ENCODE results near the gene RAB10.

RAB10 gene

GRCh38 chr2:26064846-26065245 is 31.0 kb downstream of the RAB10 start:
- WGBS (ENCODE audit: extremely low coverage, insufficient coverage, low lambda C conversion rate): no CpG with 5 or more reads among the region's 4 CpGs
- no peaks in the 10 kb centered on the region for H3K36me3 ChIP-seq (ENCODE audit: control insufficient read depth, insufficient read depth, low read length)
- H3K4me3 ChIP-seq (ENCODE audit: low read length): no peak overlapping the region

GRCh38 chr2:26067186-26067974 is 33.5 kb downstream of the RAB10 start:
- H3K27ac ChIP-seq (ENCODE audit: low read depth, low read length): peak overlapping the region; percentile 13
- H3K4ac ChIP-seq (ENCODE audit: low read depth, low read length): no peak overlapping the region
- no peak overlapping the region for H3K4me2 ChIP-seq (ENCODE audit: low read length)
- no CpG with 5 or more reads among the region's 1 CpG for WGBS (ENCODE audit: extremely low coverage, insufficient coverage, low lambda C conversion rate)
- no peak overlapping the region for H4K5ac ChIP-seq (ENCODE audit: low read length)
- no peaks in the 10 kb centered on the region for H3K36me3 ChIP-seq (ENCODE audit: control insufficient read depth, insufficient read depth, low read length)
- no peak overlapping the region for H2BK120ac ChIP-seq (ENCODE audit: low read depth, low read length)
- no peak overlapping the region for H3K56ac ChIP-seq (ENCODE audit: low read length)
- peaks cover 7% of the 10 kb centered on the region for H3K4me1 ChIP-seq (ENCODE audit: control insufficient read depth, low read depth, low read length)
- no peak overlapping the region for H3K4me3 ChIP-seq (ENCODE audit: low read length)
- H3K18ac ChIP-seq (ENCODE audit: low read length): peak overlapping the region; percentile 90
- H2BK15ac ChIP-seq (replicated peaks; ENCODE audit: low read depth): peak overlapping the region; percentile 36
- no peak overlapping the region for H2AK5ac ChIP-seq (ENCODE audit: low read length)
- H3K79me1 ChIP-seq (ENCODE audit: low read length): peaks cover 5% of the 10 kb centered on the region
- H4K8ac ChIP-seq (ENCODE audit: low read depth, low read length): no peak overlapping the region
- H3K23ac ChIP-seq (ENCODE audit: low read length): no peak overlapping the region
- H2BK5ac ChIP-seq (ENCODE audit: low read length): no peak overlapping the region
- peaks cover 49% of the 10 kb centered on the region for H3K79me2 ChIP-seq (ENCODE audit: control insufficient read depth, insufficient read depth, low read length)
- DNase-seq: no peak
- no peak overlapping the region for H3K9ac ChIP-seq (ENCODE audit: low read length)
- no peaks in the 10 kb centered on the region for H3K27me3 ChIP-seq (ENCODE audit: insufficient read depth, low read length, poor library complexity)

More at GRCh38 chr2:26064846-26065245, 31.0 kb downstream of the RAB10 start:
- Histone ChIP-seq H2AK5ac (ENCODE audit: low read length) (no peak overlapping the region), H2BK5ac (ENCODE audit: low read length) (no peak overlapping the region), H3K79me1 (ENCODE audit: low read length) (peaks cover 6% of the 10 kb centered on the region), H3K27ac (ENCODE audit: low read depth, low read length) (no peak overlapping the region), H3K79me2 (ENCODE audit: control insufficient read depth, insufficient read depth, low read length) (peaks cover 49% of the 10 kb centered on the region), H3K23ac (ENCODE audit: low read length) (no peak overlapping the region), H3K18ac (ENCODE audit: low read length) (no peak overlapping the region), H3K4me1 (ENCODE audit: control insufficient read depth, low read depth, low read length) (peaks cover 5% of the 10 kb centered on the region), H3K9ac (ENCODE audit: low read length) (no peak overlapping the region), H3K4me2 (ENCODE audit: low read length) (no peak overlapping the region), H3K56ac (ENCODE audit: low read length) (no peak overlapping the region), H3K27me3 (ENCODE audit: insufficient read depth, low read length, poor library complexity) (no peaks in the 10 kb centered on the region), H3K4ac (ENCODE audit: low read depth, low read length) (no peak overlapping the region), H2BK15ac (replicated peaks; ENCODE audit: low read depth) (no peak overlapping the region), H2BK120ac (ENCODE audit: low read depth, low read length) (no peak overlapping the region), H4K8ac (ENCODE audit: low read depth, low read length) (no peak overlapping the region), H4K5ac (ENCODE audit: low read length) (no peak overlapping the region)
- no peak for DNase-seq

GRCh38 chr2:26067980-26068507 is 34.2 kb downstream of the RAB10 start:
- Histone ChIP-seq H4K8ac (ENCODE audit: low read depth, low read length) (no peak overlapping the region), H4K5ac (ENCODE audit: low read length) (no peak overlapping the region), H2BK120ac (ENCODE audit: low read depth, low read length) (no peak overlapping the region), H3K27me3 (ENCODE audit: insufficient read depth, low read length, poor library complexity) (no peaks in the 10 kb centered on the region), H3K9ac (ENCODE audit: low read length) (peak overlapping the region; percentile 10), H3K4ac (ENCODE audit: low read depth, low read length) (peak overlapping the region; percentile 36), H2BK15ac (replicated peaks; ENCODE audit: low read depth) (no peak overlapping the region), H2AK5ac (ENCODE audit: low read length) (no peak overlapping the region), H3K4me1 (ENCODE audit: control insufficient read depth, low read depth, low read length) (peaks cover 8% of the 10 kb centered on the region), H3K4me2 (ENCODE audit: low read length) (no peak overlapping the region), H3K23ac (ENCODE audit: low read length) (no peak overlapping the region), H2BK5ac (ENCODE audit: low read length) (peak overlapping the region; percentile 33), H3K4me3 (ENCODE audit: low read length) (no peak overlapping the region), H3K27ac (ENCODE audit: low read depth, low read length) (peak overlapping the region; percentile 46), H3K79me2 (ENCODE audit: control insufficient read depth, insufficient read depth, low read length) (peaks cover 49% of the 10 kb centered on the region), H3K18ac (ENCODE audit: low read length) (no peak overlapping the region), H3K56ac (ENCODE audit: low read length) (peak overlapping the region; percentile 56), H3K79me1 (ENCODE audit: low read length) (peaks cover 5% of the 10 kb centered on the region), H3K36me3 (ENCODE audit: control insufficient read depth, insufficient read depth, low read length) (no peaks in the 10 kb centered on the region)
- no CpG with 5 or more reads among the region's 3 CpGs for WGBS (ENCODE audit: extremely low coverage, insufficient coverage, low lambda C conversion rate)
- DNase-seq: peak; percentile 20

GRCh38 chr2:26068602-26069298 is 34.9 kb downstream of the RAB10 start:
- Histone ChIP-seq H3K27me3 (ENCODE audit: insufficient read depth, low read length, poor library complexity) (no peaks in the 10 kb centered on the region), H2BK5ac (ENCODE audit: low read length) (peak overlapping the region; percentile 28), H3K18ac (ENCODE audit: low read length) (peak overlapping the region; percentile 96), H2BK15ac (replicated peaks; ENCODE audit: low read depth) (peak overlapping the region; percentile 96), H2AK5ac (ENCODE audit: low read length) (no peak overlapping the region), H3K23ac (ENCODE audit: low read length) (no peak overlapping the region), H3K4me1 (ENCODE audit: control insufficient read depth, low read depth, low read length) (peaks cover 11% of the 10 kb centered on the region), H3K27ac (ENCODE audit: low read depth, low read length) (peak overlapping the region; percentile 78), H3K36me3 (ENCODE audit: control insufficient read depth, insufficient read depth, low read length) (no peaks in the 10 kb centered on the region), H3K4me2 (ENCODE audit: low read length) (no peak overlapping the region), H3K56ac (ENCODE audit: low read length) (no peak overlapping the region), H3K9ac (ENCODE audit: low read length) (no peak overlapping the region), H2BK120ac (ENCODE audit: low read depth, low read length) (no peak overlapping the region), H3K79me2 (ENCODE audit: control insufficient read depth, insufficient read depth, low read length) (peaks cover 53% of the 10 kb centered on the region), H3K79me1 (ENCODE audit: low read length) (peaks cover 8% of the 10 kb centered on the region), H4K5ac (ENCODE audit: low read length) (no peak overlapping the region), H4K8ac (ENCODE audit: low read depth, low read length) (no peak overlapping the region), H3K4ac (ENCODE audit: low read depth, low read length) (peak overlapping the region; percentile 52), H3K4me3 (ENCODE audit: low read length) (no peak overlapping the region)
- WGBS (ENCODE audit: extremely low coverage, insufficient coverage, low lambda C conversion rate): no CpG with 5 or more reads among the region's 4 CpGs
- DNase-seq: peak; percentile 90

GRCh38 chr2:26070730-26071129 is 36.8 kb downstream of the RAB10 start:
- DNase-seq: no peak
- H4K5ac ChIP-seq (ENCODE audit: low read length): no peak overlapping the region

More at GRCh38 chr2:26070730-26071129, 36.8 kb downstream of the RAB10 start:
- peaks cover 10% of the 10 kb centered on the region for H3K79me1 ChIP-seq (ENCODE audit: low read length)
- no peak overlapping the region for H3K56ac ChIP-seq (ENCODE audit: low read length)
- no peak overlapping the region for H3K4ac ChIP-seq (ENCODE audit: low read depth, low read length)
- H2BK15ac ChIP-seq (replicated peaks; ENCODE audit: low read depth): no peak overlapping the region
- H3K4me2 ChIP-seq (ENCODE audit: low read length): no peak overlapping the region
- H4K8ac ChIP-seq (ENCODE audit: low read depth, low read length): peak overlapping the region; percentile 56
- no peak overlapping the region for H2BK5ac ChIP-seq (ENCODE audit: low read length)
- H3K4me3 ChIP-seq (ENCODE audit: low read length): no peak overlapping the region
- no peak overlapping the region for H3K27ac ChIP-seq (ENCODE audit: low read depth, low read length)
- no peaks in the 10 kb centered on the region for H3K36me3 ChIP-seq (ENCODE audit: control insufficient read depth, insufficient read depth, low read length)
- no peak overlapping the region for H2AK5ac ChIP-seq (ENCODE audit: low read length)
- no peak overlapping the region for H2BK120ac ChIP-seq (ENCODE audit: low read depth, low read length)
- H3K18ac ChIP-seq (ENCODE audit: low read length): no peak overlapping the region
- peaks cover 15% of the 10 kb centered on the region for H3K4me1 ChIP-seq (ENCODE audit: control insufficient read depth, low read depth, low read length)
- H3K27me3 ChIP-seq (ENCODE audit: insufficient read depth, low read length, poor library complexity): no peaks in the 10 kb centered on the region
- H3K79me2 ChIP-seq (ENCODE audit: control insufficient read depth, insufficient read depth, low read length): peaks cover 53% of the 10 kb centered on the region
- no peak overlapping the region for H3K9ac ChIP-seq (ENCODE audit: low read length)
- no peak overlapping the region for H3K23ac ChIP-seq (ENCODE audit: low read length)

Measured in mesendoderm (in vitro differentiated cells).